Upper lobe of left lung (tissue), 4 donors: Measurements from ENCODE around the gene SF3B1.

Source experiments
- CTCF ChIP-seq, 6 experiments: fragments of 450-650 bp in 4 of 6; fragments of 200-600 bp in 2 of 6; sonication (generic) in 2 of 6; IDR thresholded peaks; one replicate each; pipeline ENCODE4 v1.5.1; 2016 to 2019; ENCODE audit warnings: antibody characterized with exemption in 6 of 6
- EP300 ChIP-seq, 4 donors: sonication (generic); formaldehyde crosslinking; IDR thresholded peaks; one replicate each; pipeline ENCODE4 v1.5.1; 2017; ENCODE audit warnings: antibody characterized with exemption in 4 of 4, control low read depth in 2 of 4
- POLR2A ChIP-seq, 4 donors: fragments of 450-650 bp; IDR thresholded peaks; one replicate each; pipeline ENCODE4 v1.5.1; 2016 to 2017; ENCODE audit warnings: antibody characterized with exemption in 4 of 4, mild to moderate bottlenecking in 2 of 4

DNA sequence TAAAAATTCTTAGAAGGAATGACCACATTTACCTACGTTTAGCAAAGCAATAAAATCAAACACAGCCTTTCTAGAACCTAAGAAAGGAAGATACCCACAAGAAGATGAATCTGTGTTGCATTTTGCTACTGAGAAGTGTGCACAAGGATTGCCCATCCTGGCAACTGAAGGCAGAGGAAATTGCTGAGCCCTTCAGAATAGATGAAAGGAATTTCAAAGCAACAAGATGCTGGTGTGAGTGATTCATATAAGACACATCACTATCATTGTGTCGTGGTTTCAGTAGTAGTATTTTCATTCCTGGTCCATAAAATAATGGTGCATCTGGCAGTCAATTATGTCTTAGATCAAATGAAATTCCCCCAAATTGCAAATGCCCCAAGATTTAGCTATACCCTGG, 75.9 kb downstream of the SF3B1 start:
- TF ChIP-seq CTCF (IDR thresholded peaks at IDR 0.05) (no peak), EP300 (IDR thresholded peaks at IDR 0.05) (no peak), POLR2A (IDR thresholded peaks at IDR 0.05) (no peak)
